GM21381 (cell line): ENCODE results near the gene COLGALT1.
A peak's percentile ranks its signal among the peaks of the same experiment; 100 is the strongest.
"Not testable (repeated sequence)": the region's sequence is repeated elsewhere in the genome, so short reads cannot be mapped to it uniquely, and the experiment has no call there.

ENCODE experiments used
- ATAC-seq: cut with Tn5 transposase; IDR thresholded peaks from one replicate; pipeline ENCODE4 v1.9.1; 2021; ENCODE audit warnings: mild to moderate bottlenecking, moderate library complexity; ENCODE audit not compliant: unreplicated experiment

Gene COLGALT1

DNA sequence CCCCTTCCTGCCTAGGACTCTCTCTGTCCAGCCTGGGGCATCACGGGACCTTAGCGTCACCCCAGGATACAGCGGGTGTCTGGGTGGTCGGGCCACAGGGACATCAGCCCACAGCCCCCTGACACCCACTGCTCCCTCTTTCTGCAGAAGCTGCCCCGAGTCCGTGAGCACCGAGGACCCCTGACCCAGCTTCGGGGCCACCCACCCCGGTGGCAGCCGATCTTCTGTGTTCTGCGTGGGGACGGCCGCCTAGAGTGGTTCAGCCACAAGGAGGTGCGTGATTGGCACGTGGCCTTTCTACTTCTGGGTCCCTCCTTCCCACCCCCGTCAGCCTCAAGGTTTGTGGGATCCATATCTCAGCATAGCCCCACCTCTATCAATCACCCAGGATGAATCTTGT, 23.3 kb upstream of the COLGALT1 start:
- no peak for ATAC-seq

DNA sequence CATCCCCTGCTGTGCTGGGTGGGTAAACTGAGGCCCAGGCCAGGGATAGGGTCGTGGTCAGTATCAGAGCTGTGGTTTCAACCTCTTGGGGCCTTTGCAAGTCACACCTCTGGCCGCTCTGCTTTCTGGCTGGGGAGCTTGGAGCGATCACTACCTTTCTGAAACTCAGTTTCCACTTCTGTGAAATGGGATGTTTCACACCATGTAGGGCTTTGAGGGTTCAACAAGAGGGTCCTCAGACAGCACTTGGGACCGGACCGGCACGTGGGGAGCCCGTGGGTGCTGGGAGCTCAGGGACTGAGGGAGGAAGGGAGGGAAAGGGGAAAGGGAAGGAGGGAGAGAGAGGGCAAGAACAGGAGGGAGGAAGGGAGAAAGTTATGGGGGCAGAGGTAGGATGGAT, 22.9 kb upstream of the COLGALT1 start:
- no peak for ATAC-seq

GRCh38 chr19:17534767-17535166, 20.7 kb upstream of the COLGALT1 start:
- no peak for ATAC-seq

DNA sequence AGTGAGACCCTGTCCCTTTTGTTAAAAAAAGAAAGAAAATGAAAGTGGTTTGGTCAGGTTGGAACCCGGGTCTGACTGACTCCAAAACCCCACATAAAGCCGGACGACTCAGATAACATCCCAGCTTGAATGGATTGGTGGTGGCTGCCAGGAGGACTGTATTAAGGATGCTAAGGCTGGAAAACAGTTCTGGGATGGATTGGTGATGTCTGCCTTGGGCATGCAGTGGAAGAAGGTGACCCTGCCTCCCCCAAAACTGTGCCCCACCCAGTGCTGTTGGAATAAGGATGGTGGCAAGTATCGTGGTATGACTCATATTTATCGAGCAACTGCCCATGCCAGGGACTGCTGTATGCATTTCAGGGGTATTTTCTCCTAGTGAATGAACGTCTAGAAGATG, 18.5 kb upstream of the COLGALT1 start:
- no peak for ATAC-seq

GRCh38 chr19:17538684-17539237, 16.7 kb upstream of the COLGALT1 start:
- ATAC-seq = no peak

- ATAC-seq = peak; percentile 67
Observed at GRCh38 chr19:17539238-17540117, 16.0 kb upstream of the COLGALT1 start.

DNA sequence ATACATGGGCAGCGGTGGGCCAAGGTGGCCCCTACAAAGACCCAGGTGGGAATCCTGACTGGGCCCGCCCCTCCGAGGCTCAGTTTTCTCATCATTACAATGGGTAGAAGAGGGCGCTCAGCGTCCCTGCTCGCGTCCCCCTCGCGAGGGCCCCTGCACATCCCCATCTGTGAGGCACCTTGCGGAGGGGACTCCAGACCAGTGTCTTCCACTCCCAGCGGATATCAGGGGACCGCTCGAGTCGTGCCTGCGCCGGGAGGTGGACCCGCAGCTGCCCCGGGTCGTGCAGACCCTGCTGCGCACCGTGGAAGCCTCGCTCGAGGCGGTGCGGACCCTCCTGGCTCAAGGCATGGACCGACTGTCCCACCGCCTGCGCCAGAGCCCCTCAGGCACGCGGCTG, 15.3 kb upstream of the COLGALT1 start:
- ATAC-seq = no peak

- no peak for ATAC-seq
Observed at GRCh38 chr19:17541184-17541759, 14.2 kb upstream of the COLGALT1 start.

DNA sequence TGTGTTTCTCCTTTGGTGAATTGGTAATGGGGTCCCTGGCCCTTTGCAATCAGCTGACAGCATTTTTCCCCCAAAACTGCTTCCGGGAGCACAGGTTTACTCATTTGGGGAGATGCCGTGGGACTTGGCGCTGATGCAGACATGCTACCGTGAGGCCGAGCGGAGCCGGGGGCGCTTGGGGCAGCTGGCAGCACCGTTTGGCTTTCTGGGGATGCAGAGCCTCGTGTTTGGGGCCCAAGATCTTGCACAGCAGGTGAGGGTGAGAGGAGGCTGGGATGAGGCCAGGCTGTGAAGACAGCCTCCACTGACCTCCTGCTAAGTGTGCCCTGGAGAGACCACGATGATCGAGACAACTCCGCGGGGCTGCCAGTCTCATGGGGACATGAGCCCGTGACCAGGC, 13.4 kb upstream of the COLGALT1 start:
- ATAC-seq = no peak

DNA sequence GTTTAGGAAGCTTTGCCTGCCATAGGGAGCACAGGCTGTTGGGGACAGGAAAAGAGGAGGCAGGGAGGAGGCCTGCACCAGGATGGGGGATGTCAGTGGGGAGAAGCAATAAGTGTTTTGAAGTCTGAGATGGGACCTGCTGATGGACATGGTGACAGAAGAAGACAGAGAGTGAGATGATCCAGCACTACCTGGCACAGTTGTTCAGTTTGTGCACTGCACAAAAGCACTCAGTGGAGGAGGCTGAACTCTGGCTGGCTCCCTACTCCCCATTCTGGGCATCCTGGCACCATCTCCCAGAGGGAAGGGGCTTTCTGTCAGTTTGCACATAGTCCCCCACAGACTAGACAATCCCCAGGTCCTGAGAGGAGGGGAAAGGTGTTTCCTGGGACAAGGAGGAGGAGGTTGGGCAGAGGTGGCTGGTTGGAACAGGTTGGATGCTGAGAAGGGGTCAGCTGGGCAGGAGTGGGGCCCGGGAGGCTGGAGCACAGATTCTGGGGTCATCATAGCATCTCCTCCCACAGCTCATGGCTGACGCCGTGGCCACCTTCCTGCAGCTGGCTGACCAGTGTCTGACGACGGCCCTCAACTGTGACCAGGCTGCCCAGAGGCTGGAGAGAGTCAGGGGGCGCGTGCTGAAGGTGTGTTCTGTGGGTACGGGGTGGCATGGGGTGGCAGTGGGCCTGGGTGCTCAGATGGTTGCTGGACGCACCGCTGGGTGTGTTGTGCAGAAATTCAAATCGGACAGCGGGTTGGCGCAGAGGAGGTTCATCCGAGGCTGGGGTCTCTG, 12.5 kb upstream of the COLGALT1 start:
- no peak for ATAC-seq

GRCh38 chr19:17543986-17544385, 11.5 kb upstream of the COLGALT1 start:
- ATAC-seq = no peak

DNA sequence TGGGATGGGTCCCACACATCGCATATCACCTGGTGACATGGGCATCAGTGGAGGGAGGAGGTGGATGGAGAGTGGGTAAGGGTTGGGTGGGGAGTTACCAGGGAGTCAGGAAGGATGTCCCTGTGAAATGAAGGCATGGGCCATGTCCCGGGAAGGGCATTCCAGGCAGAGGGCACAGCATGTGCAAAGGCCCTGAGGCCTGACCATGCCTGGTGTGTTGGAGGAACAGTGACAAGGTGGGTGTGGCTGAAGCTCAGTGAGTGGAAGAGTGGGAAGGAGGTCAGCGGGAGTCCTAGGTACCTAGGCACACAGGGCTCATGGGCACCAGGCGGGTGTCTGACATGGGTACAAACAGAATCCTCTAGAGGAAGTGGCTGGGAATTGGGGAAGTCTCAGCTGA, 11.0 kb upstream of the COLGALT1 start:
- no peak for ATAC-seq

GRCh38 chr19:17548145-17548544, 7.3 kb upstream of the COLGALT1 start:
- no peak for ATAC-seq

DNA sequence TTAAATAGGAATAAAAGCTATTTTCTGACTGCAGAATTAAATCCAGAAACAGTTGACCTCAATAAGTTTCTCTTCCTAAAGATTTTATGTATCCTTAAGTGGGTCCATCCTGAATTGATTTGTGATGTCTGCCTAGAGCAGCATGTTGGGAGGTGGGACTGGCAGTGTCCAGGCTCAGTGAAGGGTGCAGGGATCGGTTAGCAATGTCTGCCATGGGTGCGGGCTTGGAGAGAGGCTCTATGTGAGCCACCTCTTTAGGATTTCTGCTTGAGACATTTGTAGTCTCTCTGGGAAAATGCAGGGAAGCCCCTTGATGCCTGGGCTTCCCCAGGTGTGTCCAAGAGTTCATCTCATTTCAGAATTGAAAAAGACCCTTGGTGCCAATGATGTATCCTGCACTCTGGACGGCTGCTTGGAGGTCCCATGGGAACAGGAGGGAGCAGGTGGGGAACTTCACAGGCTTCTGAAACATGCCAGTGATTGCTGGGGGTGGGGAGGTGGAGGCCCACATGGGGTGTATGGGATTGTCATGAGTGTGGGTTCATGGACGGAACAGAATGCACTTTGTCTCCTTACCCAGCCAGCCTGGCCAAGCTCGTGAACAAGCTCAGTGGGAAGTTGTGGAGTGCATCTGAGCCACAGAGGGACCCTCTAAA, 6.2 kb upstream of the COLGALT1 start:
- no peak for ATAC-seq

GRCh38 chr19:17550076-17550667, 5.3 kb upstream of the COLGALT1 start:
- no peak for ATAC-seq

DNA sequence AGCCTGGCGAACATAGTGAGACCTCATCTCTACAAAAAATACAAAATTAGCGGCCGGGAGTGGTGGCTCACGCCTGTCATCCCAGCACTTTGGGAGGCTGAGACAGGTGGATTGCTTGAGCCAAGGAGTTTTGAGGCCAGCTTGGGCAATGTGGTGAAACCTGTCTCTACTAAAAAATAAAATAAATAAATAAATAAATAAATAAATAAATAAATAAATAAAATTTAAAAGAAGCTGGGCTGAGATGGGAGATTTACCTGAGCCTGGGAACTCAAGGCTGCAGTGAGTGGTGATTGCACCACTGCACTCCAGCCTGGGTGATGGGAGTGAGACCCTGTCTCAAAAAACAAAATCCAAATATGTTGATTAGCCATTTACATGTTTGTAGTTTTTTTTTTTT, 2.7 kb upstream of the COLGALT1 start:
- not testable (repeated sequence) for ATAC-seq

DNA sequence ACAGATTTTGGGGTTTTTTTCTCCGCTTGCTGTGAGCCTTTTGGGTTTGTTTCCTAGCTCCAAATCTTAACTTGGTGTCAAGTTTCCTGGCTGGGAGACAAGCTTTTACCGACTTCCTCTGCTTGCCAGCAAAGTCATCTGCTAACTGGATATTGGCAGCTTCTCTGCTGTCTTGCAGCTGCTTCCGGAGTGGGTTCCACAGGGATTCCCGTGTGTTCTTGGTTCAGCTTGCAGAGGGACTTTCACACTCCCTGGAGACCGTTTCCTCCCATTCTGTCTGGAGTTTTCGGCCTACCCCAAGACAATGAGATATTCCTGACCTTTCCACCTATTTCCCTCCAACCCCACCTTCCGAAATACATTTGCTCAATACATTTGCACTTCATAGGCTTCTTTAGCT, 2.2 kb upstream of the COLGALT1 start:
- no peak for ATAC-seq

- no peak for ATAC-seq
Observed at GRCh38 chr19:17554968-17555479, 425 bp upstream of the COLGALT1 start.

DNA sequence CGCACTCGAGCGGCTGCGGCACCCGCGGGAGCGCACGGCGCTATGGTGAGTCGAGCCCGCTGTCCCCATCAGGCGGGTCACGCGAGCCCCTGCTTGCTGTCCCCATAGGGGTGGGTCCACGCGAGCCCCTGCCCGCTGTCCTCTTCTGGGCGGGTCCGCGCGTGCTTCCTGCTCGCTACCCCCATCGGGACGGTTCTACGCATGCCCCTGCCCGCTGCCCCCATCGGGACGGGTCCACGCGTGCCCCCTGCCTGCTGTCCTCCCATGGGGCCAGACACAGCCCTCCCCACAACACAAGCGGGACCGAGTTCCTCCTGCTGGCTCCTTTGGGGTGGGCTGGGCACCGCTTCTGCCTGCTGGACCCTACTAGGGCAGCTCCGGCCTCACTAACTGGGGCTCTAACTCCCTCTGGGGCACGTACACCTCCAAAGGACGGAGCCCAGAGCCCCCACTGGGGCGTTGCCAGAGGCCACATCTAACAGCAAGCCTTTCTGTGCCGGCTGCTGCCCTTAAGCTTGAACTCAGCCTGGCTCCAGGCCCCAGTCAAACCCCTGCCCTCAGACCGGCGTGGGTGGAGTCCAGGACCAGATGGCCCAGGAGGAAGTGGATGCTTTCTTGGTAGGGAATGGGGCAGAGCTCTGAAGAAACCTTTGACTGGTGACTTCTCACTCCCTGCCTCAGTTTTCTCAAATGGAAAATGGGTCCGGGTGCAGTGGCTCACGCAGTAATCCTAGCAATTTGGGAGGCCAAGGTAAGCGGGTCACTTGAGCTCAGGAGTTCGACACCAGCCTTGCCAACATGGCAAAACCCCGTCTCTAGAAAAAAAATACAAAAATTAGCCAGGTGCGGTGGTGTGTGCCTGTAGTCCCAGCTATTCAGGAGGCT, 722 bp downstream of the COLGALT1 start:
- peak; percentile 39 for ATAC-seq
